H9 (cell line): ENCODE measurements around the gene EPHB2. TPM values are rescaled to one million over a fixed set of nuclear protein-coding genes. Genes with fewer than 3 reads are reported as not detected.
"Not testable (repeated sequence)": the region's sequence is repeated elsewhere in the genome, so short reads cannot be mapped to it uniquely, and the experiment has no call there.

Experiments
- DNase-seq: peaks from one replicate; pipeline ENCODE4 v3.0.0-alpha.2; 2017
- H2AFZ ChIP-seq: one replicate; pipeline ENCODE4 v1.6.1; 2013; ENCODE audit warnings: mild to moderate bottlenecking, low read length, control low read depth, moderate library complexity
- H2AK5ac ChIP-seq: 2 replicates; pipeline ENCODE4 v1.6.1; 2013; ENCODE audit warnings: low read length, control low read depth, mixed read lengths; ENCODE audit not compliant: insufficient read length
- H2BK120ac ChIP-seq: one replicate; pipeline ENCODE4 v1.6.1; 2013; ENCODE audit warnings: low read depth, mild to moderate bottlenecking, low read length, control low read depth, inconsistent platforms; ENCODE audit not compliant: poor library complexity, severe bottlenecking
- H2BK12ac ChIP-seq: 2 replicates; pipeline ENCODE4 v1.6.1; 2013; ENCODE audit warnings: low read length, control low read depth, mixed read lengths, low read depth; ENCODE audit not compliant: insufficient read length
- H2BK15ac ChIP-seq: 2 replicates; pipeline ENCODE4 v1.6.1; 2013; ENCODE audit warnings: low read depth, low read length, control low read depth
- H2BK20ac ChIP-seq: one replicate; pipeline ENCODE4 v1.6.1; 2013; ENCODE audit warnings: low read depth, mild to moderate bottlenecking, low read length, control low read depth, inconsistent platforms; ENCODE audit not compliant: poor library complexity, severe bottlenecking
- H2BK5ac ChIP-seq: 2 replicates; pipeline ENCODE4 v1.6.1; 2013; ENCODE audit warnings: low read length, control low read depth, mixed read lengths; ENCODE audit not compliant: insufficient read length
- H3K14ac ChIP-seq: 2 replicates; pipeline ENCODE4 v1.6.1; 2013; ENCODE audit warnings: low read length, control low read depth; ENCODE audit not compliant: insufficient read depth
- H3K18ac ChIP-seq: 2 replicates; pipeline ENCODE4 v1.6.1; 2013; ENCODE audit warnings: low read depth, mild to moderate bottlenecking, mixed read lengths, low read length, control low read depth; ENCODE audit not compliant: insufficient read length
- H3K23ac ChIP-seq: 2 replicates; pipeline ENCODE4 v1.6.1; 2013; ENCODE audit warnings: low read length, control low read depth, mixed read lengths, low read depth; ENCODE audit not compliant: insufficient read length
- H3K23me2 ChIP-seq: 2 replicates; pipeline ENCODE4 v1.6.1; 2013; ENCODE audit warnings: low read depth, mild to moderate bottlenecking, mixed read lengths, low read length, control low read depth; ENCODE audit not compliant: insufficient read length, poor library complexity, severe bottlenecking
- H3K27ac ChIP-seq: 2 replicates; pipeline ENCODE4 v1.5.1; 2013; ENCODE audit warnings: low read length, control low read depth, mixed read lengths, low read depth; ENCODE audit not compliant: insufficient read length
- H3K27me3 ChIP-seq: 2 replicates; pipeline ENCODE4 v1.6.1; 2013; ENCODE audit warnings: low read length, control low read depth, inconsistent platforms; ENCODE audit not compliant: insufficient read depth
- H3K4ac ChIP-seq: 2 replicates; pipeline ENCODE4 v1.6.1; 2013; ENCODE audit warnings: low read depth, mild to moderate bottlenecking, control low read depth, inconsistent platforms, low read length, moderate library complexity
- H3K4me1 ChIP-seq: 2 replicates; pipeline ENCODE4 v1.6.1; 2013; ENCODE audit warnings: low read length, control low read depth, inconsistent platforms; ENCODE audit not compliant: insufficient read depth
- H3K4me2 ChIP-seq: 2 replicates; pipeline ENCODE4 v1.6.1; 2013; ENCODE audit warnings: low read length, control low read depth, mixed read lengths; ENCODE audit not compliant: insufficient read length, insufficient read depth
- H3K56ac ChIP-seq: 2 replicates; pipeline ENCODE4 v1.6.1; 2013; ENCODE audit warnings: low read depth, mild to moderate bottlenecking, mixed read lengths, low read length, control low read depth; ENCODE audit not compliant: insufficient read length
- H3K79me1 ChIP-seq: 2 replicates; pipeline ENCODE4 v1.6.1; 2013; ENCODE audit warnings: low read depth, mild to moderate bottlenecking, moderate library complexity, low read length, control low read depth, inconsistent platforms; ENCODE audit not compliant: insufficient read depth, poor library complexity, severe bottlenecking
- H3K79me2 ChIP-seq: 2 replicates; pipeline ENCODE4 v1.6.1; 2013; ENCODE audit warnings: low read length, control low read depth, inconsistent platforms; ENCODE audit not compliant: insufficient read depth
- H3K9ac ChIP-seq: 2 replicates; pipeline ENCODE4 v1.6.1; 2013; ENCODE audit warnings: low read length, control low read depth, mixed read lengths; ENCODE audit not compliant: insufficient read length; ENCODE audit errors: extremely low read depth
- H3K9me3 ChIP-seq: one replicate; pipeline ENCODE4 v1.6.1; 2013; ENCODE audit warnings: low read depth, low read length, inconsistent platforms; ENCODE audit not compliant: control insufficient read depth
- H3T11ph ChIP-seq: one replicate; pipeline ENCODE4 v1.6.1; 2013; ENCODE audit warnings: mild to moderate bottlenecking, low read length, control low read depth, inconsistent platforms
- H4K20me1 ChIP-seq: one replicate; pipeline ENCODE4 v1.6.1; 2013; ENCODE audit not compliant: control insufficient read depth, insufficient read length, insufficient read depth
- H4K5ac ChIP-seq: 2 replicates; pipeline ENCODE4 v1.6.1; 2013; ENCODE audit warnings: low read depth, mild to moderate bottlenecking, mixed read lengths, low read length, control low read depth; ENCODE audit not compliant: insufficient read length
- H4K8ac ChIP-seq: replicated peaks from 2 replicates; pipeline ENCODE4 v1.6.1; 2013; ENCODE audit warnings: low read length, control low read depth, mixed read lengths, low read depth; ENCODE audit not compliant: insufficient read length
- H4K91ac ChIP-seq: 2 replicates; pipeline ENCODE4 v1.6.1; 2013; ENCODE audit warnings: low read depth, mild to moderate bottlenecking, moderate library complexity, mixed read lengths, low read length, control low read depth; ENCODE audit not compliant: insufficient read length
- H3K27ac Mint-ChIP-seq, 3 experiments: 2 replicates in 2 of 3; 3 replicates in 1 of 3; pipeline ENCODE4 v1.8.0; 2020 to 2021; ENCODE audit warnings: mixed read lengths in 3 of 3, mild to moderate bottlenecking in 1 of 3, moderate library complexity in 1 of 3
- H3K27me3 Mint-ChIP-seq: 2 replicates; pipeline ENCODE4 v1.8.0; 2021; ENCODE audit warnings: low read depth, mild to moderate bottlenecking, moderate library complexity, mixed read lengths
- H3K36me3 Mint-ChIP-seq, 3 experiments: 2 replicates in 2 of 3; 3 replicates in 1 of 3; pipeline ENCODE4 v1.8.0; 2020 to 2021; ENCODE audit warnings: low read depth in 3 of 3, mixed read lengths in 3 of 3; ENCODE audit not compliant: insufficient read depth in 1 of 3
- H3K4me1 Mint-ChIP-seq, 2 experiments: 2 replicates each; pipeline ENCODE4 v1.8.0; 2020; ENCODE audit warnings: mixed read lengths in 2 of 2
- H3K4me3 Mint-ChIP-seq, 2 experiments: 2 replicates in 1 of 2; 3 replicates in 1 of 2; pipeline ENCODE4 v1.8.0; 2020 to 2021; ENCODE audit warnings: mild to moderate bottlenecking in 2 of 2, mixed read lengths in 2 of 2, moderate library complexity in 1 of 2
- H3K9me3 Mint-ChIP-seq, 2 experiments: 2 replicates in 1 of 2; 3 replicates in 1 of 2; pipeline ENCODE4 v1.8.0; 2020; ENCODE audit warnings: mild to moderate bottlenecking in 2 of 2, mixed read lengths in 2 of 2, moderate library complexity in 1 of 2
- WGBS: extraction: QIAGEN DNeasy Blood & Tissue Kit; methylation state at CpG from one replicate; pipeline ENCODE4 v1.1.7; 2013; ENCODE audit warnings: missing lambda C conversion rate, low lambda C conversion rate, mixed read lengths; ENCODE audit not compliant: insufficient read length; ENCODE audit errors: extremely low coverage; 5-methylcytosine and 5-hydroxymethylcytosine counted together
- total RNA-seq: library from RNA; stranded (reverse); gene quantifications from 2 replicates; pipeline ENCODE4 v1.2.1, GENCODE V29; 2021
- TF ChIP-seq, protein P1 (sequence below): fragments of 200-600 bp; sonication (generic); conservative IDR thresholded peaks from 3 replicates; pipeline ENCODE4 v1.8.0; 2021; ENCODE audit warnings: antibody characterized with exemption, mild to moderate bottlenecking

Gene EPHB2
- total RNA-seq, 1 experiment from 2014 or later: 9.5 TPM

- no peaks in the 10 kb centered on the region for H3K79me2 ChIP-seq
- H3K27me3 ChIP-seq: no peaks in the 10 kb centered on the region
- no peak overlapping the region for H2AFZ ChIP-seq
- no peak overlapping the region for H3K56ac ChIP-seq
- Mint-ChIP-seq H3K36me3 (no peaks in the 10 kb centered on the region), H3K27ac (peak overlapping the region in 1 of 3 experiments; percentile 44; a peak in 1 of 7 replicates), H3K4me1 (peaks cover 12 to 22% of the 10 kb centered on the region in 2 experiments; a peak in 3 of 4 replicates), H3K4me3 (no peak overlapping the region), H3K27me3 (peaks cover 4% of the 10 kb centered on the region; the same call in 1 of the 2 replicates), H3K9me3 (no peaks in the 10 kb centered on the region)
- no peak overlapping the region for H3K9ac ChIP-seq
- H3K4me1 ChIP-seq: no peaks in the 10 kb centered on the region
- H2BK15ac ChIP-seq: no peak overlapping the region
- H3K9me3 ChIP-seq: no peaks in the 10 kb centered on the region
- H2BK5ac ChIP-seq: no peak overlapping the region
- no peak overlapping the region for H4K5ac ChIP-seq
- no peak overlapping the region for H3K4ac ChIP-seq
- H2BK12ac ChIP-seq: no peak overlapping the region
- H2BK20ac ChIP-seq: no peak overlapping the region
- H3T11ph ChIP-seq: no peak overlapping the region
- H3K14ac ChIP-seq: no peak overlapping the region
- TF ChIP-seq, protein P1, sequence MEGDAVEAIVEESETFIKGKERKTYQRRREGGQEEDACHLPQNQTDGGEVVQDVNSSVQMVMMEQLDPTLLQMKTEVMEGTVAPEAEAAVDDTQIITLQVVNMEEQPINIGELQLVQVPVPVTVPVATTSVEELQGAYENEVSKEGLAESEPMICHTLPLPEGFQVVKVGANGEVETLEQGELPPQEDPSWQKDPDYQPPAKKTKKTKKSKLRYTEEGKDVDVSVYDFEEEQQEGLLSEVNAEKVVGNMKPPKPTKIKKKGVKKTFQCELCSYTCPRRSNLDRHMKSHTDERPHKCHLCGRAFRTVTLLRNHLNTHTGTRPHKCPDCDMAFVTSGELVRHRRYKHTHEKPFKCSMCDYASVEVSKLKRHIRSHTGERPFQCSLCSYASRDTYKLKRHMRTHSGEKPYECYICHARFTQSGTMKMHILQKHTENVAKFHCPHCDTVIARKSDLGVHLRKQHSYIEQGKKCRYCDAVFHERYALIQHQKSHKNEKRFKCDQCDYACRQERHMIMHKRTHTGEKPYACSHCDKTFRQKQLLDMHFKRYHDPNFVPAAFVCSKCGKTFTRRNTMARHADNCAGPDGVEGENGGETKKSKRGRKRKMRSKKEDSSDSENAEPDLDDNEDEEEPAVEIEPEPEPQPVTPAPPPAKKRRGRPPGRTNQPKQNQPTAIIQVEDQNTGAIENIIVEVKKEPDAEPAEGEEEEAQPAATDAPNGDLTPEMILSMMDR: no peak
- H2AK5ac ChIP-seq: no peak overlapping the region
- H4K8ac ChIP-seq: no peak overlapping the region
- H4K91ac ChIP-seq: no peak overlapping the region
- no peaks in the 10 kb centered on the region for H3K23me2 ChIP-seq
- H3K27ac ChIP-seq: no peak overlapping the region
- DNase-seq: no peak
- no peaks in the 10 kb centered on the region for H3K79me1 ChIP-seq
- WGBS: no CpG with 5 or more reads among the region's 8 CpGs
- no peak overlapping the region for H3K23ac ChIP-seq
- H3K4me2 ChIP-seq: no peak overlapping the region
- no peaks in the 10 kb centered on the region for H4K20me1 ChIP-seq
- no peak overlapping the region for H2BK120ac ChIP-seq
- H3K18ac ChIP-seq: no peak overlapping the region
Observed at GRCh38 chr1:22841860-22842281, 131.2 kb downstream of the EPHB2 start.

DNA sequence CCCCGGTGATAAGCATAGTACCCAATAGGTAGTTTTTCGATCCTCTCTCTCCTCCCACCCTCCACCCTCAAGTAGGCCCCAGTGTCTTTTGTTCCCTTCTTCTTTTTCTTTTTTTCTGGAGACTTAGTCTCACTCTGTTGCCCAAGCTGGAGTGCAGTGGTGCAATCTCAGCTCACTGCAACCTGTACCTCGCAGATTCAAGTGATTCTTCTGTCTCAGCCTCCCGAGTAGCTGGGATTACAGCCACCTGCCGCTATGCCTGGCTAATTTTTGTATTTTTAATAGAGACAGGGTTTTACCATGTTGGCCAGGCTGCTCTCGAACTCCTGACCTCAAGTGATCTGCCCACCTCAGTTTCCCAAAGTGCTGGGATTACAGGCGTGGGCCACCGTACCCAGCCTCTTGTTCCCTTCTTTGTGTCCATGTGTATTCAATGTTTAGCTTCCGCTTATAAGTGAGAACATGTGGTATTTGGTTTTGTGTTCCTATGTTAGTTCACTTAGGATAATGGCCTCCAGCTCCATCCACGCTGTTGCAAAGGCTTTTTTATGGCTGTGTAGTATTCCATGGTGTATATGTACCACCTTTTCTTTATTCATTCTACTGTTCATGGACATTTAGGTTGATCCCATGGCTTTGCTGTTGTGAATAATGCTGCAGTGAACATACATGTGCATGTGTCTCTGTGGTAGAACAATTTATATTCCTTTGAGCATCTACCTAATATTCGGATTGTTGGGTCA, 133.0 kb downstream of the EPHB2 start:
- H3K36me3 Mint-ChIP-seq, H3K4me3 Mint-ChIP-seq, H3K4me1 ChIP-seq, H4K91ac ChIP-seq, H3T11ph ChIP-seq, H4K20me1 ChIP-seq, H3K4me2 ChIP-seq, H3K9me3 Mint-ChIP-seq, H3K9ac ChIP-seq, H3K79me1 ChIP-seq, H3K23me2 ChIP-seq, H3K14ac ChIP-seq, DNase-seq, H2BK120ac ChIP-seq, H4K8ac ChIP-seq, H3K27me3 Mint-ChIP-seq, H3K27ac ChIP-seq, H2BK15ac ChIP-seq, H3K23ac ChIP-seq, H3K4ac ChIP-seq, H3K27ac Mint-ChIP-seq, H2BK5ac ChIP-seq, H2BK20ac ChIP-seq, H3K79me2 ChIP-seq, H3K18ac ChIP-seq, H4K5ac ChIP-seq, H3K56ac ChIP-seq, H2AK5ac ChIP-seq, H2BK12ac ChIP-seq, H2AFZ ChIP-seq, H3K27me3 ChIP-seq, H3K9me3 ChIP-seq: not testable (repeated sequence)
- no CpG with 5 or more reads among the region's 11 CpGs for WGBS
- H3K4me1 Mint-ChIP-seq: peaks cover 11 to 24% of the 10 kb centered on the region in 2 experiments; a peak in 3 of 4 replicates
